Adipocyte (in vitro differentiated cells): ENCODE data around the gene RPUSD4.

Experiments used
- DNase-seq: peaks from one replicate; pipeline ENCODE4 v3.0.0-alpha.2; 2015; ENCODE audit warnings: low read depth
- H3K27me3 ChIP-seq: replicated peaks from 2 replicates; pipeline ENCODE4 v1.7.0; 2013; ENCODE audit warnings: mild to moderate bottlenecking, low read length, moderate library complexity; ENCODE audit not compliant: control insufficient read depth, insufficient read depth
- H3K36me3 ChIP-seq: 2 replicates; pipeline ENCODE4 v1.7.0; 2013; ENCODE audit warnings: low read length, mild to moderate bottlenecking, moderate library complexity; ENCODE audit not compliant: control insufficient read depth, insufficient read depth, severe bottlenecking
- H3K4me1 ChIP-seq: 2 replicates; pipeline ENCODE4 v1.7.0; 2013; ENCODE audit warnings: mild to moderate bottlenecking, low read length, moderate library complexity; ENCODE audit not compliant: control insufficient read depth, insufficient read depth
- H3K4me3 ChIP-seq: 2 replicates; pipeline ENCODE4 v1.7.0; 2013; ENCODE audit warnings: mild to moderate bottlenecking, low read length, moderate library complexity
- H3K9ac ChIP-seq: 2 replicates; pipeline ENCODE4 v1.7.0; 2013; ENCODE audit warnings: mild to moderate bottlenecking, low read length, moderate library complexity
- H3K9me3 ChIP-seq: 2 replicates; pipeline ENCODE4 v1.7.0; 2013; ENCODE audit warnings: mild to moderate bottlenecking, low read length, moderate library complexity; ENCODE audit not compliant: control insufficient read depth

Gene RPUSD4

DNA sequence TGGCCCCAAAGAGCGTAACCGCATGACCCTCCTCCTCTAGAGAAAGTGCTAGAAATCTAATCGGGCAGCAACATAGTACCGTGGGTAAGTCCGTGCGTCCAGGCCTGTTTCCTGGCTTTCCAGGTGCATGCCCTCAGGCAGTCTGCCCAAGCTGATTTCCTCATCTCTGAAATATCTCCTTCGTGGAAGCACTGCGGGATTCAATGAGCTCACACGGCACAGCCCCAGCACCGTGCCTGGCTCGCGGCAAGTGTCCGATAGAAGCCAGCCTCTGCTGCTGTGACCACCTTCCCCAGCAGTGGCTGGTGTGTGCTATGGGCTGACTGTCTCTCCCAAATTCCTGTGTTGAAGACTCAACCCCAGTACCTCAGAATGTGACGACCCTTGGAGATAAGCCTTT, 20.7 kb downstream of the RPUSD4 start:
- no peak for DNase-seq
- Histone ChIP-seq H3K27me3 (no peaks in the 10 kb centered on the region), H3K36me3 (peaks cover 15% of the 10 kb centered on the region), H3K9ac (no peak overlapping the region), H3K4me3 (no peak overlapping the region), H3K4me1 (peaks cover 20% of the 10 kb centered on the region), H3K9me3 (no peaks in the 10 kb centered on the region)

DNA sequence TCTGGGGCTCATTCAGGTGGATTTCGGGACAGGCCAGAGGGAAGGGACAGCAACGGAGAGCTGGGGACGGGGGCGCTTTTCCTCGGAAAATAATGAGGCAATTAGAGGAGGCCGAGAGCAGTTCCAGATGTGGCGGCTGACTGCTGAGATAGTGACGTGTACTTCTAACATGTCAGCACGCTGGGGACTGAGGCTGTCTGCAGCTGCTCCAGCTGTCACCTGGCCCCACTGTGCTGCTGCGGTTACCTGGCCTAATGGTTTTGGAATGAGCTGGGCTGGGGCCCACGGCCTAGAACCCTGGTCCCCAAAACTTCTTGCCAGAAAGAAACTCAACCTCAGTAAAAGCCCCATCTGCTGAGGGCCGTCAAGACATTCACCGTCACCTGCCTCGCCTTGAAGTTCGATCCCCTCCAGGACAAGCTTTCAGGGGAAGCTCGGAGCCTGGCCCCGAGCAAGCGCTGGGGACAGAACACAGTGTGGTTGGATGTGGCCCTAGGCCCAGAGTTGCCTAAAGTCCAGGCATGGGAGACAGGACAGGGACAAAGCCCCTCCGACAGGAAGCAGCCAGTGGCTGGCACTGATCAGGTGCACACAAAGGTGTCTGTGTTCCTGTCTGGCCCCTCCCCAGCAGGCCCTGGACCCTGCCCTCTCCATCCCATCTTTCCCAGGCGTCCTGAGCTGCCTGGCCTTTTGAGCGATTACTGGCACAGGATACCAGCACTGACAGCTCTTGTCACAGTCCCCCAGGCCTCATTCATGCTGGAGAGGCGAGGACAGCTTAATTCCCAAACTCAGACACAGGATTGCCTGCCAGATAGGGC, 22.1 kb downstream of the RPUSD4 start:
- no peaks in the 10 kb centered on the region for H3K9me3 ChIP-seq
- no peaks in the 10 kb centered on the region for H3K27me3 ChIP-seq
- DNase-seq = no peak
- peaks cover 10% of the 10 kb centered on the region for H3K36me3 ChIP-seq
- H3K4me1 ChIP-seq = peaks cover 20% of the 10 kb centered on the region
- H3K9ac ChIP-seq = no peak overlapping the region
- no peak overlapping the region for H3K4me3 ChIP-seq

- Histone ChIP-seq H3K36me3 (peaks cover 10% of the 10 kb centered on the region), H3K9me3 (no peaks in the 10 kb centered on the region), H3K4me1 (peaks cover 15% of the 10 kb centered on the region), H3K27me3 (no peaks in the 10 kb centered on the region), H3K4me3 (no peak overlapping the region), H3K9ac (no peak overlapping the region)
- DNase-seq = no peak
Observed at GRCh38 chr11:126188332-126189108, 22.9 kb downstream of the RPUSD4 start.

DNA sequence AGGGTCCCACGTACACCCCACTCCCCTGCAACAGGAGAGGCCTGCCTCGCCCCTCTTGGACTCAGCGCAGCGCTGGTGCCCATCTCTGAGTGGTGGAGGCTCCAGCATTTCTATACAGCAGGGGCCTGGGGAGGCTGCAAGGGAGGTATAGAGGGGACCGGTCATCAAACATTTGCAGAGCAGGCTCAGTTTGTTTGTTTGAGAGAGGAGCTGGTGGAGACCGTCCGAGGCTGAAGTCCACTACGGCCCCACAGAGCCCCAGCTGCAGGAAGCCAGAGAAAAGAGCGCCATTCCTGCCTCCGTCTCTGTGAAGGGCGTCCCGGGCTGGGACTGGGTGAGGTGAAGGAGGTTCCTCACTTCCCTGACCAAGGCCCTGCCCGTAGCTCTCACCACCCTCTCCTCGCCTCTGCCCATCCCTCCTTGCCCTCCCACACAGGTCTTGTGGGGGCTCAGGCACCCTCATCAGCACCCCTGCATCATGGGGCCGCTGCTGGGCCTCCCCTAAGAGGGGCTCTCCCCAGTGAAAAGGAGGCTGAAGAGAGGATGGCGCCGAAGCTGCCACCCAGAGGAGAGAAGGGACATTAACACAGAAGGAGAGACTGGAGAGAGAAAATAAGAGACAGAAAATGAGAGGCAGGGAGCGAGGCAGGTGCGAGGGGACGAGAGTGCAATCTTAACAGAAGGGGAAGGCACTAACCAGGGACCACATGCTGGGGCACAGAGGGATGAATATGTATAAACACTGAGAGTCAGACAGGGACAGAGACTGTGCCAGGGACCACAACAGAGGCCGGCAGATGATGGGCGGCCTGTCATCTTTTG, 24.5 kb downstream of the RPUSD4 start:
- DNase-seq = peak; percentile 6
- Histone ChIP-seq H3K36me3 (peaks cover 10% of the 10 kb centered on the region), H3K27me3 (no peaks in the 10 kb centered on the region), H3K4me3 (no peak overlapping the region), H3K9ac (no peak overlapping the region), H3K4me1 (peaks cover 6% of the 10 kb centered on the region), H3K9me3 (no peaks in the 10 kb centered on the region)

- no peak for DNase-seq
- no peak overlapping the region for H3K9ac ChIP-seq
- no peaks in the 10 kb centered on the region for H3K27me3 ChIP-seq
- peaks cover 2% of the 10 kb centered on the region for H3K36me3 ChIP-seq
- no peaks in the 10 kb centered on the region for H3K9me3 ChIP-seq
- H3K4me1 ChIP-seq = peaks cover 6% of the 10 kb centered on the region
- no peak overlapping the region for H3K4me3 ChIP-seq
Observed at GRCh38 chr11:126186025-126186698, 25.3 kb downstream of the RPUSD4 start.

- no peak overlapping the region for H3K9ac ChIP-seq
- H3K9me3 ChIP-seq = no peaks in the 10 kb centered on the region
- H3K27me3 ChIP-seq = no peaks in the 10 kb centered on the region
- no peak overlapping the region for H3K4me3 ChIP-seq
- no peaks in the 10 kb centered on the region for H3K36me3 ChIP-seq
- peaks cover 6% of the 10 kb centered on the region for H3K4me1 ChIP-seq
- no peak for DNase-seq
Observed at GRCh38 chr11:126185259-126186024, 26.0 kb downstream of the RPUSD4 start.

- no peak overlapping the region for H3K4me3 ChIP-seq
- no peak overlapping the region for H3K9ac ChIP-seq
- no peaks in the 10 kb centered on the region for H3K36me3 ChIP-seq
- no peaks in the 10 kb centered on the region for H3K9me3 ChIP-seq
- peaks cover 6% of the 10 kb centered on the region for H3K4me1 ChIP-seq
- no peaks in the 10 kb centered on the region for H3K27me3 ChIP-seq
- no peak for DNase-seq
Observed at GRCh38 chr11:126182787-126183445, 28.5 kb downstream of the RPUSD4 start.

DNA sequence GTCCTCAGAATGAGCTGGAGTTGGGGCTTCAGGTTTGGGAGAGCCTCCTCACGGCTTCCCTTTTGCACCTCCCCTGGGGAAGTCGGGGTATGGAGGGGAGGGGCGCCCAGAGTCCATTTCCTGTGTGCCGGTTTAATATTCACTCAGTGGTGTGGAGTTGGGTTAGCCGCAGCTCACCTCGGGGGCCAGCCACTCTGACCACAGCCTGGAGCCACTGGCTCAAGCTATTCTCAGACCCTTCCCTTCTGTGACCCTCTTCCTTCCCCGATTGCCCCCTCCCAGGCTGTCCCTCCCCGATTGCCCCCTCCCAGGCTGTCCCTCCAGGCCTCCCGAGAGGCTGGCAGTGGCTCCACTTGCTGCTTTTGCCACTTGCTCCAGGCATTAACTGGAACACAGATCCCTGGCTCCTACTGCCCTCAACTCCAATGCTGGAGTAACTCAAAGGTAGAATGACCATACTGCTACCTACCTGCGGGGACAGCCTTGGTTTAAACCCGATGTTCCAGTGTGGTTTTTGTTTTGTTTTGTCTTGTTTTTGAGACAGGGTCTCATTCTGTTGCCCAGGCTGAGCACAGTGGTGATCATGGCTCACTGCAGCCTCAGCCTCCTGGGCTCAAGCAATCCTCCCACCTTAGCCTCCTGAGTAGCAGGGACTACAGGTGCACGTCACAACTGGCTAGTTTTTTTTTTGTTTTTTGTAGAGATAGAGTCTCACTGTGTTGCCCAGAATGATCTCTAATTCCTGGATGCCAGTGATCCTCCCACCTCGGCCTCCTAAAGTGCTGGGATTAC, 29.3 kb downstream of the RPUSD4 start:
- Histone ChIP-seq H3K4me3 (no peak overlapping the region), H3K4me1 (peaks cover 6% of the 10 kb centered on the region), H3K9ac (no peak overlapping the region), H3K36me3 (no peaks in the 10 kb centered on the region), H3K27me3 (no peaks in the 10 kb centered on the region), H3K9me3 (no peaks in the 10 kb centered on the region)
- no peak for DNase-seq

DNA sequence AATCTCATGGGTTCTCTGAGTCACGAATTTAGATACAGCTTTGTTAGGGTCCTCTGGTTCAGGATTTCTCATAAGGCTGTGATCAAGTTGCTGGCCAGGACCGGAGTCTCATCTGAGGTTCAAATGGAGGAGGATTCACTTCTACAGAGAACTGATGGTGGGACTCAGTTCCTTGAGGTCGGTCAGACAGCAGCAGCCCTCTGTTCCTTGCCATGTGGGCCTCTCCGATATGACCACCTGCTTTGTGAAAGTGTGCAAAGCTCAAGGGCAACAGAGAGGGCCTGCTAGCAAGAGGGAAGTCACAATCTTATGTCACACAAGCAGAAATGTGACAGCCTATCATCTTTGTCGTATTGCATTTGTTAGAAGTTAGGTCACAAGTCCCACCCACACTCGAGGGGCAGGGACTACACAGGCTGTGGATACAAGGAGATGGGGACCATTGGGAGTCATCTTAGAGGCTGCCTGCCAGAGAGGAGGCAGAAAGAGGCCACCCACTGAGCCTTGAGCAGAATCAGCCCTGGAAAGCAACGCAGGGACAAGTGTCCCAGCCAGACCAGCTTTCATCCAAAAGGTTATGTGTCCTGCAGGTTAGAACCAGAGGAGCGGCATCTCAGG, 34.5 kb downstream of the RPUSD4 start:
- Histone ChIP-seq H3K4me1 (peaks cover 25% of the 10 kb centered on the region), H3K9me3 (no peaks in the 10 kb centered on the region), H3K36me3 (no peaks in the 10 kb centered on the region), H3K4me3 (no peak overlapping the region), H3K27me3 (no peaks in the 10 kb centered on the region), H3K9ac (no peak overlapping the region)
- DNase-seq = no peak
